Measurements from ENCODE around the gene YJEFN3. TPM values are rescaled to one million over a fixed set of nuclear protein-coding genes. Genes with fewer than 3 reads are reported as not detected.

Gene YJEFN3
- total RNA-seq, 1 donor from 2014 or later: 6.6 TPM

- DNase-seq: no peak
- ATAC-seq: no peak
- TF ChIP-seq CTCF (IDR thresholded peaks at IDR 0.05): no peak
- no peaks in the 10 kb centered on the region for H3K9me3 ChIP-seq
- H3K4me3 ChIP-seq: no peak overlapping the region
- H3K36me3 ChIP-seq: peaks cover 10% of the 10 kb centered on the region
- intact Hi-C loops (cut with DNase I): no loop called here
- H3K4me1 ChIP-seq: no peaks in the 10 kb centered on the region
- H3K27me3 ChIP-seq (ENCODE audit: low read depth): no peaks in the 10 kb centered on the region
- H3K27ac ChIP-seq: no peak overlapping the region
Measured at GRCh38 chr19:19568802-19569756, 40.4 kb downstream of the YJEFN3 start.

GRCh38 chr19:19570571-19570970 lies 41.9 kb downstream of the YJEFN3 start:
- H3K4me1 ChIP-seq: no peaks in the 10 kb centered on the region
- H3K36me3 ChIP-seq: peaks cover 10% of the 10 kb centered on the region
- H3K4me3 ChIP-seq: no peak overlapping the region
- H3K27me3 ChIP-seq (ENCODE audit: low read depth): no peaks in the 10 kb centered on the region
- DNase-seq (no peak), ATAC-seq (no peak)
- no peak overlapping the region for H3K27ac ChIP-seq
- no peaks in the 10 kb centered on the region for H3K9me3 ChIP-seq
- intact Hi-C loops (cut with DNase I): no loop called here
- TF ChIP-seq CTCF (IDR thresholded peaks at IDR 0.05): no peak

GRCh38 chr19:19571071-19571786 lies 42.5 kb downstream of the YJEFN3 start:
- no peak for TF ChIP-seq CTCF (IDR thresholded peaks at IDR 0.05)
- intact Hi-C loops (cut with DNase I): no loop called here

GRCh38 chr19:19575411-19575810 lies 46.7 kb downstream of the YJEFN3 start:
- no peak for DNase-seq
- Histone ChIP-seq H3K36me3 (peaks cover 1% of the 10 kb centered on the region), H3K27me3 (ENCODE audit: low read depth) (no peaks in the 10 kb centered on the region), H3K27ac (no peak overlapping the region), H3K9me3 (no peaks in the 10 kb centered on the region), H3K4me3 (no peak overlapping the region), H3K4me1 (no peaks in the 10 kb centered on the region)
- no peak for TF ChIP-seq CTCF (IDR thresholded peaks at IDR 0.05)
- no peak for ATAC-seq
- intact Hi-C loops (cut with DNase I): no loop called here

More at GRCh38 chr19:19571071-19571786, 42.5 kb downstream of the YJEFN3 start:
- no peak for ATAC-seq
- Histone ChIP-seq H3K36me3 (peaks cover 10% of the 10 kb centered on the region), H3K4me1 (no peaks in the 10 kb centered on the region), H3K9me3 (no peaks in the 10 kb centered on the region), H3K4me3 (no peak overlapping the region), H3K27me3 (ENCODE audit: low read depth) (no peaks in the 10 kb centered on the region), H3K27ac (no peak overlapping the region)
- no peak for DNase-seq

GRCh38 chr19:19578252-19578651 lies 49.5 kb downstream of the YJEFN3 start:
- Histone ChIP-seq H3K9me3 (no peaks in the 10 kb centered on the region), H3K4me3 (no peak overlapping the region), H3K36me3 (no peaks in the 10 kb centered on the region), H3K4me1 (no peaks in the 10 kb centered on the region), H3K27me3 (ENCODE audit: low read depth) (no peaks in the 10 kb centered on the region), H3K27ac (no peak overlapping the region)
- intact Hi-C loops (cut with DNase I): no loop called here
- DNase-seq: no peak
- no peak for ATAC-seq
- TF ChIP-seq CTCF (IDR thresholded peaks at IDR 0.05): no peak
